Astrocyte of the cerebellum (primary cell): Measurements from ENCODE around the gene TP53AIP1.

Experiments used
- DNase-seq: peaks from one replicate; pipeline ENCODE4 v3.0.0-alpha.2; 2011; ENCODE audit warnings: low read depth
- H3K4me3 ChIP-seq: 2 replicates; pipeline ENCODE4 v1.5.1; 2011; ENCODE audit warnings: mild to moderate bottlenecking, low read depth, low read length, moderate library complexity
- CTCF ChIP-seq: IDR thresholded peaks from 2 replicates; pipeline ENCODE4 v1.5.1; 2012; ENCODE audit warnings: low read length, low read depth, moderate library complexity, mild to moderate bottlenecking; ENCODE audit errors: missing control alignments
- in situ Hi-C: cut with HindIII; loops from 2 replicates; pipeline ENCODE4 v1.10.0; 2017; ENCODE audit warnings: low sequenced_read_pairs

Gene TP53AIP1

GRCh38 chr11:128961645-128962044 lies 19.0 kb upstream of the TP53AIP1 start:
- DNase-seq: no peak
- in situ Hi-C loops: no loop called here
- no peak for TF ChIP-seq CTCF
- no peak overlapping the region for H3K4me3 ChIP-seq

- DNase-seq: no peak
- in situ Hi-C loops: no loop called here
These were observed 14.5 kb upstream of the TP53AIP1 start for GRCh38 chr11:128957202-128957482.

GRCh38 chr11:128956401-128957201 lies 13.9 kb upstream of the TP53AIP1 start:
- in situ Hi-C loops: no loop called here
- peak; percentile 57 for DNase-seq
- H3K4me3 ChIP-seq: no peak overlapping the region
- TF ChIP-seq CTCF: peak; percentile 66

More at GRCh38 chr11:128957202-128957482, 14.5 kb upstream of the TP53AIP1 start:
- H3K4me3 ChIP-seq: no peak overlapping the region
- no peak for TF ChIP-seq CTCF

- no peak for TF ChIP-seq CTCF
- no peak for DNase-seq
- no peak overlapping the region for H3K4me3 ChIP-seq
- in situ Hi-C loops: no loop called here
These were observed 13.0 kb upstream of the TP53AIP1 start for GRCh38 chr11:128955636-128956035.

GRCh38 chr11:128953151-128953550 lies 10.5 kb upstream of the TP53AIP1 start:
- TF ChIP-seq CTCF: no peak
- DNase-seq: no peak
- no peak overlapping the region for H3K4me3 ChIP-seq
- in situ Hi-C loops: no loop called here

GRCh38 chr11:128949791-128950454 lies 7.3 kb upstream of the TP53AIP1 start:
- DNase-seq: no peak
- no peak for TF ChIP-seq CTCF
- in situ Hi-C loops: loop anchor here (5.0 kb wide), 1 partner anchor 73 kb away; no protein-coding TSS in a partner anchor
- H3K4me3 ChIP-seq: no peak overlapping the region
